Measurements from ENCODE around the gene RAD9A. TPM values are rescaled to one million over a fixed set of nuclear protein-coding genes. Genes with fewer than 3 reads are reported as not detected.
A peak's percentile ranks its signal among the peaks of the same experiment; 100 is the strongest.

RAD9A gene
- total and polyA plus RNA-seq, 9 of the 15 experiments (the other 6 are each of a cell fraction or from before 2014, with no cell fraction given): 1.4 to 41.2 (median 16.1) TPM

GRCh38 chr11:67351275-67352005 is 40.3 kb upstream of the RAD9A start:
- Histone ChIP-seq H3K27ac (ENCODE audit: extremely low read depth, low read depth, low read length) (no peak overlapping the region), H3K36me3 (ENCODE audit: control insufficient read depth, insufficient read depth, low read length) (peaks cover 4% of the 10 kb centered on the region; the same call in 1 of the 3 replicates), H3K9ac (ENCODE audit: insufficient read depth in 1 of 2, low read depth in 2 of 2, low read length in 2 of 2) (peak overlapping the region in 1 of 2 experiments; percentile 57; a peak in 2 of 4 replicates), H3K79me2 (ENCODE audit: control insufficient read depth, insufficient read depth, low read length) (peaks cover 8% of the 10 kb centered on the region), H4K20me1 (replicated peaks; ENCODE audit: control insufficient read depth, insufficient read depth, low read length) (no peaks in the 10 kb centered on the region; the same call in 1 of the 2 replicates), H3K4me2 (ENCODE audit: insufficient read depth, low read length) (no peak overlapping the region; the same call in 1 of the 2 replicates), H3K4me1 (replicated peaks in 1 of 2; ENCODE audit: control insufficient read depth in 2 of 2, insufficient read depth in 2 of 2, low read length in 2 of 2) (peaks cover 61% of the 10 kb centered on the region in 2 experiments), H3K9me1 (ENCODE audit: control insufficient read depth, insufficient read depth, low read length) (no peaks in the 10 kb centered on the region), H2AFZ (ENCODE audit: low read depth, low read length) (0 out of 2 replicates have a peak overlapping the region, but pooled peaks have one; percentile 10), H3K9me3 (replicated peaks; ENCODE audit: control insufficient read depth, insufficient read depth, low read depth, low read length) (no peaks in the 10 kb centered on the region), H3K27me3 (ENCODE audit: control insufficient read depth in 2 of 2, insufficient read depth in 2 of 2, low read length in 2 of 2) (no peaks in the 10 kb centered on the region), H3K4me3 (no peak overlapping the region)
- ChIA-PET CTCF (ENCODE audit: low intra/inter-chr PET ratio) (interaction anchor here (0.6 to 4.5 kb wide), 3 partner anchors 22 to 31 kb away, joined by 3 to 25 read pairs (median 5); no protein-coding TSS in a partner anchor), POLR2A (interaction anchor here (0.5 to 1.7 kb wide), 10 partner anchors 9 to 338 kb away, joined by 3 to 5 read pairs (median 4); no protein-coding TSS in a partner anchor)
- DNase-seq (ENCODE audit: extremely low read depth in 1 of 4, low spot score in 3 of 4) (peak; percentile 72 to 88 (median 76)), FAIRE-seq (peak; percentile 88), ATAC-seq (peak; percentile 37)
- no TSS peak for BruUV-seq (replicated peaks)
- in situ Hi-C loops (cut with MboI): no loop called here
- intact Hi-C loops (cut with micrococcal nuclease): loop anchor here (5.0 kb wide), 1 partner anchor 231 kb away; the partner anchor contains the start of gene GSTP1
- 46% methylated on average over 11 of the region's 11 CpGs for WGBS (ENCODE audit: insufficient coverage, low coverage, missing lambda C conversion rate)
- TF ChIP-seq, protein P1, sequence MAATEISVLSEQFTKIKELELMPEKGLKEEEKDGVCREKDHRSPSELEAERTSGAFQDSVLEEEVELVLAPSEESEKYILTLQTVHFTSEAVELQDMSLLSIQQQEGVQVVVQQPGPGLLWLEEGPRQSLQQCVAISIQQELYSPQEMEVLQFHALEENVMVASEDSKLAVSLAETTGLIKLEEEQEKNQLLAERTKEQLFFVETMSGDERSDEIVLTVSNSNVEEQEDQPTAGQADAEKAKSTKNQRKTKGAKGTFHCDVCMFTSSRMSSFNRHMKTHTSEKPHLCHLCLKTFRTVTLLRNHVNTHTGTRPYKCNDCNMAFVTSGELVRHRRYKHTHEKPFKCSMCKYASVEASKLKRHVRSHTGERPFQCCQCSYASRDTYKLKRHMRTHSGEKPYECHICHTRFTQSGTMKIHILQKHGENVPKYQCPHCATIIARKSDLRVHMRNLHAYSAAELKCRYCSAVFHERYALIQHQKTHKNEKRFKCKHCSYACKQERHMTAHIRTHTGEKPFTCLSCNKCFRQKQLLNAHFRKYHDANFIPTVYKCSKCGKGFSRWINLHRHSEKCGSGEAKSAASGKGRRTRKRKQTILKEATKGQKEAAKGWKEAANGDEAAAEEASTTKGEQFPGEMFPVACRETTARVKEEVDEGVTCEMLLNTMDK (IDR thresholded peaks at IDR 0.05; ENCODE audit: borderline replicate concordance, insufficient read depth, low read depth, low read length, poor library complexity, severe bottlenecking): peak; percentile 85
- TF ChIP-seq TBL1XR1 (IDR thresholded peaks at IDR 0.05; ENCODE audit: low read length in 2 of 2) (no peak), ZNF143 (CRISPR knock-in tag; IDR thresholded peaks at IDR 0.05) (peak; percentile 38; the same call in 1 of the 2 replicates), JUNB (CRISPR knock-in tag; conservative IDR thresholded peaks at IDR 0.05) (0 out of 2 replicates have a peak, but pooled peaks have one; percentile 35), CBX1 (IDR thresholded peaks at IDR 0.05; ENCODE audit: low read depth) (no peak), XRCC3 (IDR thresholded peaks at IDR 0.05) (no peak), ZBTB2 (IDR thresholded peaks at IDR 0.05) (no peak), FOXP1 (CRISPR knock-in tag; IDR thresholded peaks at IDR 0.05) (0 out of 2 replicates have a peak, but pooled peaks have one; percentile 44), DDX20 (tag; IDR thresholded peaks at IDR 0.05; ENCODE audit: low read depth) (no peak), JUN (IDR thresholded peaks at IDR 0.05; ENCODE audit: borderline replicate concordance, low read depth, low read length) (peak; percentile 64; the same call in 1 of the 2 replicates), JUN (CRISPR knock-in tag; IDR thresholded peaks at IDR 0.05; ENCODE audit: borderline replicate concordance) (peak; percentile 43; the same call in 1 of the 2 replicates), ZNF431 (CRISPR knock-in tag; IDR thresholded peaks at IDR 0.05) (no peak)
- TF ChIP-seq, protein P2, sequence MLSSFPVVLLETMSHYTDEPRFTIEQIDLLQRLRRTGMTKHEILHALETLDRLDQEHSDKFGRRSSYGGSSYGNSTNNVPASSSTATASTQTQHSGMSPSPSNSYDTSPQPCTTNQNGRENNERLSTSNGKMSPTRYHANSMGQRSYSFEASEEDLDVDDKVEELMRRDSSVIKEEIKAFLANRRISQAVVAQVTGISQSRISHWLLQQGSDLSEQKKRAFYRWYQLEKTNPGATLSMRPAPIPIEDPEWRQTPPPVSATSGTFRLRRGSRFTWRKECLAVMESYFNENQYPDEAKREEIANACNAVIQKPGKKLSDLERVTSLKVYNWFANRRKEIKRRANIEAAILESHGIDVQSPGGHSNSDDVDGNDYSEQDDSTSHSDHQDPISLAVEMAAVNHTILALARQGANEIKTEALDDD (IDR thresholded peaks at IDR 0.05): peak; percentile 16; the same call in 1 of the 2 replicates
- TF ChIP-seq, protein P3, sequence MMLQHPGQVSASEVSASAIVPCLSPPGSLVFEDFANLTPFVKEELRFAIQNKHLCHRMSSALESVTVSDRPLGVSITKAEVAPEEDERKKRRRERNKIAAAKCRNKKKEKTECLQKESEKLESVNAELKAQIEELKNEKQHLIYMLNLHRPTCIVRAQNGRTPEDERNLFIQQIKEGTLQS (IDR thresholded peaks at IDR 0.05): peak; percentile 75
- TF ChIP-seq, protein P3 (CRISPR knock-in tag; conservative IDR thresholded peaks at IDR 0.05): peak; percentile 70; the same call in 1 of the 2 replicates
